H1 (cell line): ENCODE results near the gene INPP4B. TPM values are rescaled to one million over a fixed set of nuclear protein-coding genes. Genes with fewer than 3 reads are reported as not detected.

Experiments used
- ATF2 ChIP-seq: IDR thresholded peaks from 2 replicates; pipeline ENCODE4 v1.6.1; 2012; ENCODE audit warnings: low read length, inconsistent platforms
- FOSL1 ChIP-seq: IDR thresholded peaks from 2 replicates; pipeline ENCODE4 v1.6.1; 2011; ENCODE audit warnings: mild to moderate bottlenecking, low read depth, low read length, moderate library complexity; ENCODE audit not compliant: insufficient read depth
- MAX ChIP-seq: IDR thresholded peaks from 2 replicates; pipeline ENCODE4 v1.6.1; 2012; ENCODE audit warnings: inconsistent platforms
- NANOG ChIP-seq: IDR thresholded peaks from 2 replicates; pipeline ENCODE4 v1.6.1; 2011; ENCODE audit warnings: low read length, low read depth, mild to moderate bottlenecking, inconsistent platforms; ENCODE audit not compliant: insufficient read depth, poor library complexity, severe bottlenecking
- NRF1 ChIP-seq: IDR thresholded peaks from 2 replicates; pipeline ENCODE4 v1.6.1; 2011; ENCODE audit warnings: mild to moderate bottlenecking, low read depth, low read length, improper control_type of control experiment
- RBBP5 ChIP-seq: IDR thresholded peaks from 2 replicates; pipeline ENCODE4 v1.7.1; 2012; ENCODE audit warnings: low read depth, mild to moderate bottlenecking, inconsistent platforms, low read length, moderate library complexity, borderline replicate concordance
- RFX5 ChIP-seq: IDR thresholded peaks from 2 replicates; pipeline ENCODE4 v1.6.1; 2011; ENCODE audit warnings: low read depth, low read length, improper control_type of control experiment, borderline replicate concordance
- SAP30 ChIP-seq: fragments of 300-600 bp; sonication (generic); IDR thresholded peaks from 2 replicates; pipeline ENCODE4 v1.7.1; 2012; ENCODE audit warnings: low read length, moderate library complexity, mild to moderate bottlenecking, inconsistent platforms; ENCODE audit not compliant: insufficient read depth, insufficient replicate concordance
- SP2 ChIP-seq: IDR thresholded peaks from 2 replicates; pipeline ENCODE4 v1.6.1; 2012; ENCODE audit warnings: mild to moderate bottlenecking, low read length, inconsistent platforms
- TCF12 ChIP-seq: IDR thresholded peaks from 2 replicates; pipeline ENCODE4 v1.6.1; 2011; ENCODE audit warnings: low read depth, mild to moderate bottlenecking, low read length
- polyA plus RNA-seq, 7 experiments: library from polyadenylated mRNA; depleted of rRNA in 3 of 7; stranded (reverse) in 5 of 7; unstranded in 2 of 7; fragments of >200 nt in 5 of 7; fragments of 200-250 nt in 2 of 7; gene quantifications; 1 replicate in 5 of 7; 2 replicates in 1 of 7; 4 replicates in 1 of 7; pipeline versions ENCODE4 v1.2.1 to v1.2.3, GENCODE V29; 2011 to 2013; ENCODE audit warnings: missing spikeins in 2 of 7, mixed read lengths in 2 of 7
- total RNA-seq: library from RNA; stranded (reverse); fragmentation: NEBNext Ultra II Directional; extraction: Animal tissue kit (Norgen Biotek cat#: 25700); gene quantifications from 2 replicates; pipeline ENCODE4 v1.2.1, GENCODE V29; 2021

The INPP4B gene
- total and polyA plus RNA-seq, 2 of the 8 experiments (the other 6 are each of a cell fraction or from before 2014, with no cell fraction given), result 0.11 to 0.54 TPM

GRCh38 chr4:142547974-142548373, 298.1 kb downstream of the INPP4B start (continued):
- TF ChIP-seq NANOG, result no peak
- no peak for TF ChIP-seq RFX5
- TF ChIP-seq RBBP5, result no peak
- no peak for TF ChIP-seq ATF2
- no peak for TF ChIP-seq MAX
- TF ChIP-seq NRF1, result no peak
- TF ChIP-seq SP2, result no peak
- TF ChIP-seq SAP30, result no peak
- no peak for TF ChIP-seq TCF12
- no peak for TF ChIP-seq FOSL1
